CD4-positive, alpha-beta T cell (primary cell): ENCODE results near the gene USP3. TPM values are rescaled to one million over a fixed set of nuclear protein-coding genes. Genes with fewer than 3 reads are reported as not detected.

Experiments
- ATAC-seq: fragments of 200-7000 bp; cut with Tn5 transposase; one replicate; pipeline ENCODE4 v1.10.0; 2022; ENCODE audit warnings: mild to moderate bottlenecking; ENCODE audit not compliant: poor library complexity
- CTCF ChIA-PET: fragments of 350-600 bp; sonication (Branson Sonifier 250); formaldehyde crosslinking; loops from one replicate; lab custom pipeline; 2021; ENCODE audit warnings: antibody characterized with exemption, inconsistent platforms; lab: Charles Lee
- POLR2A ChIA-PET: fragments of 350-600 bp; sonication (Branson Sonifier 250); formaldehyde crosslinking; loops from one replicate; lab custom pipeline; 2021; ENCODE audit warnings: antibody characterized with exemption, inconsistent platforms; lab: Charles Lee
- DNase-seq, 14 experiments: peaks; one replicate each; pipeline ENCODE4 v3.0.0-alpha.2; 2013 to 2020; ENCODE audit warnings: mixed read lengths in 2 of 14
- H3K27ac ChIP-seq, 2 donors: one replicate each; pipeline versions ENCODE4 v1.5.1 to v1.7.0; 2013; ENCODE audit warnings: low read length in 2 of 2, low read depth in 1 of 2, mild to moderate bottlenecking in 1 of 2
- H3K27me3 ChIP-seq, 2 experiments: 1 replicate in 1 of 2; 2 replicates in 1 of 2; pipeline versions ENCODE4 v1.6.1 to v1.7.0; 2013; ENCODE audit warnings: low read length in 2 of 2, control low read depth in 1 of 2, mild to moderate bottlenecking in 1 of 2, moderate library complexity in 1 of 2; ENCODE audit not compliant: insufficient read depth in 2 of 2, control insufficient read depth in 1 of 2
- H3K36me3 ChIP-seq: one replicate; pipeline ENCODE4 v1.6.1; 2013; ENCODE audit warnings: low read length, control low read depth; ENCODE audit not compliant: insufficient read depth
- H3K4me1 ChIP-seq: one replicate; pipeline ENCODE4 v1.6.1; 2013; ENCODE audit warnings: low read length, control low read depth; ENCODE audit not compliant: insufficient read depth
- H3K4me3 ChIP-seq: one replicate; pipeline ENCODE4 v1.5.1; 2013; ENCODE audit warnings: mild to moderate bottlenecking, low read length, moderate library complexity
- H3K9me3 ChIP-seq, 2 experiments: 1 replicate in 1 of 2; 2 replicates in 1 of 2; pipeline versions ENCODE4 v1.6.1 to v1.7.0; 2013; ENCODE audit warnings: low read length in 2 of 2, mild to moderate bottlenecking in 2 of 2, control low read depth in 1 of 2, moderate library complexity in 1 of 2; ENCODE audit not compliant: control insufficient read depth in 1 of 2, insufficient read depth in 1 of 2
- H3K27ac Mint-ChIP-seq: one replicate; pipeline ENCODE4 v1.8.0; 2020; ENCODE audit warnings: mixed read lengths
- H3K27me3 Mint-ChIP-seq: one replicate; pipeline ENCODE4 v1.8.0; 2021; ENCODE audit warnings: mixed read lengths
- H3K36me3 Mint-ChIP-seq: one replicate; pipeline ENCODE4 v1.8.0; 2021; ENCODE audit warnings: low read depth, mixed read lengths
- H3K4me1 Mint-ChIP-seq: one replicate; pipeline ENCODE4 v1.8.0; 2021; ENCODE audit warnings: low read depth, mixed read lengths
- H3K4me3 Mint-ChIP-seq: one replicate; pipeline ENCODE4 v1.8.0; 2020; ENCODE audit warnings: mild to moderate bottlenecking, mixed read lengths
- H3K9me3 Mint-ChIP-seq: one replicate; pipeline ENCODE4 v1.8.0; 2020; ENCODE audit warnings: mixed read lengths
- CTCF ChIP-seq: fragments of 200-600 bp; IDR thresholded peaks from one replicate; pipeline ENCODE4 v1.8.0; 2022; ENCODE audit warnings: antibody characterized with exemption, mild to moderate bottlenecking
- intact Hi-C, 2 experiments: fragments of 100-400 bp; cut with DNase I in 1 of 2; cut with micrococcal nuclease in 1 of 2; formaldehyde crosslinking; loops; one replicate each; pipeline versions ENCODE4 v1.15.1 to v1.9.0; 2023 to 2025; cut with DNase I, micrococcal nuclease
- total RNA-seq, 174 experiments: library from RNA in 2 of 174; stranded (reverse) in 2 of 174; gene quantifications; one replicate each; pipeline ENCODE4 v1.2.3 and lab custom pipeline; 2021 to 2026

Gene USP3
- total RNA-seq, 2 experiments from 2014 or later: 280 to 282 TPM

GRCh38 chr15:63597038-63597790 is 92.8 kb downstream of the USP3 start, which contains the start of gene FBXL22:
FBXL22 (plus strand) TSS chr15:63597387; CDS start chr15:63597393, 6 bp downstream.
- H3K4me3 ChIP-seq: no peak within 1 kb of the TSS
- no peak for ATAC-seq
- intact Hi-C loops: loop anchor here in 1 of 2 experiments (5.0 to 10.0 kb wide), 4 partner anchors 90 to 552 kb away; partner anchors contain the start of gene TPM1

GRCh38 chr15:63597821-63598220 is 93.4 kb downstream of the USP3 start:
- Mint-ChIP-seq H3K4me3 (peak overlapping the region; percentile 11), H3K27me3 (no peaks in the 10 kb centered on the region), H3K9me3 (no peaks in the 10 kb centered on the region), H3K36me3 (peaks cover 40% of the 10 kb centered on the region), H3K4me1 (peaks cover 78% of the 10 kb centered on the region), H3K27ac (no peak overlapping the region)
- no peaks in the 10 kb centered on the region for H3K9me3 ChIP-seq
- CTCF ChIA-PET: interaction anchor here (1.5 to 2.6 kb wide), 3 partner anchors 11 to 131 kb away, joined by 3 to 9 read pairs (median 4); no protein-coding TSS in a partner anchor
- no peaks in the 10 kb centered on the region for H3K27me3 ChIP-seq
- intact Hi-C loops: loop anchor here in 1 of 2 experiments (5.0 to 10.0 kb wide), 4 partner anchors 91 to 553 kb away; partner anchors contain the start of gene TPM1
- H3K27ac ChIP-seq: no peak overlapping the region
- peaks cover 16% of the 10 kb centered on the region for H3K36me3 ChIP-seq
- no peak overlapping the region for H3K4me3 ChIP-seq
- H3K4me1 ChIP-seq: peaks cover 48% of the 10 kb centered on the region
- no peak for TF ChIP-seq CTCF
- ATAC-seq (no peak), DNase-seq (no peak)
- POLR2A ChIA-PET: no interaction called here

More at GRCh38 chr15:63597038-63597790, 92.8 kb downstream of the USP3 start, which contains the start of gene FBXL22:
- H3K36me3 Mint-ChIP-seq: peaks cover 43% of the 10 kb centered on the region
- ChIA-PET POLR2A (interaction anchor here (1.0 to 1.8 kb wide), 4 partner anchors 13 to 565 kb away, joined by 3 to 7 read pairs (median 4); partner anchors contain the start of gene PPIB), CTCF (interaction anchor here (1.2 to 2.6 kb wide), 4 partner anchors 10 to 130 kb away, joined by 3 to 9 read pairs (median 4); no protein-coding TSS in a partner anchor)
- peaks cover 42% of the 10 kb centered on the region for H3K4me1 ChIP-seq
- TF ChIP-seq CTCF: no peak
- no peak within 1 kb of the TSS for H3K27ac ChIP-seq
- DNase-seq: no peak
- H3K27ac Mint-ChIP-seq: peak within 1 kb of the TSS; percentile 90
- no peaks in the 10 kb centered on the region for H3K9me3 ChIP-seq
- H3K27me3 ChIP-seq: no peaks in the 10 kb centered on the region
- H3K4me1 Mint-ChIP-seq: peaks cover 72% of the 10 kb centered on the region
- H3K9me3 Mint-ChIP-seq: no peaks in the 10 kb centered on the region
- peaks cover 19% of the 10 kb centered on the region for H3K36me3 ChIP-seq
- H3K27me3 Mint-ChIP-seq: no peaks in the 10 kb centered on the region
- H3K4me3 Mint-ChIP-seq: peak within 1 kb of the TSS; percentile 80

- Histone ChIP-seq H3K4me1 (peaks cover 52% of the 10 kb centered on the region), H3K36me3 (peaks cover 9% of the 10 kb centered on the region), H3K4me3 (no peak overlapping the region), H3K27me3 (no peaks in the 10 kb centered on the region), H3K27ac (no peak overlapping the region), H3K9me3 (no peaks in the 10 kb centered on the region)
- Mint-ChIP-seq H3K9me3 (no peaks in the 10 kb centered on the region), H3K27me3 (no peaks in the 10 kb centered on the region), H3K36me3 (peaks cover 31% of the 10 kb centered on the region), H3K27ac (peak overlapping the region; percentile 90), H3K4me3 (peak overlapping the region; percentile 91), H3K4me1 (peaks cover 77% of the 10 kb centered on the region)
- ChIA-PET POLR2A (interaction anchor here (0.8 to 4.4 kb wide), 10 partner anchors 11 to 495 kb away, joined by 3 to 39 read pairs (median 5); partner anchors contain the start of genes CIAO2A and USP3), CTCF (interaction anchor here (0.9 to 4.9 kb wide), 7 partner anchors 11 to 136 kb away, joined by 3 to 24 read pairs (median 4); no protein-coding TSS in a partner anchor)
- TF ChIP-seq CTCF: no peak
- no peak for ATAC-seq
- no peak for DNase-seq
- intact Hi-C loops: loop anchor here in 1 of 2 experiments (5.0 to 10.0 kb wide), 4 partner anchors 91 to 554 kb away; partner anchors contain the start of gene TPM1
Measured at GRCh38 chr15:63598473-63599400, 94.3 kb downstream of the USP3 start.
